Esophagus squamous epithelium (tissue), 5 donors: ENCODE results near the gene TNK1. TPM values are rescaled to one million over a fixed set of nuclear protein-coding genes. Genes with fewer than 3 reads are reported as not detected.

Experiments used
- DNase-seq: peaks from one replicate; lab custom pipeline; 2025; lab: John Stamatoyannopoulos, UW
- H3K27ac ChIP-seq, 4 donors: fragments of 200-600 bp; sonication (generic); one replicate each; pipeline ENCODE4 v1.5.1; 2016 to 2019; ENCODE audit warnings: mild to moderate bottlenecking in 1 of 4
- H3K27me3 ChIP-seq, 4 donors: fragments of 200-600 bp; sonication (generic); 1 replicate in 3 of 4; 2 replicates in 1 of 4; pipeline versions ENCODE4 v1.5.1 to v1.6.0; 2017 to 2021; ENCODE audit warnings: antibody characterized with exemption in 1 of 4
- H3K36me3 ChIP-seq, 3 donors: fragments of 200-600 bp; sonication (generic); one replicate each; pipeline ENCODE4 v1.5.1; 2016 to 2019
- H3K4me1 ChIP-seq, 3 donors: fragments of 200-600 bp; sonication (generic); one replicate each; pipeline ENCODE4 v1.5.1; 2017 to 2019
- H3K4me3 ChIP-seq, 4 donors: fragments of 200-600 bp; sonication (generic); 1 replicate in 3 of 4; 2 replicates in 1 of 4; pipeline ENCODE4 v1.5.1; 2016 to 2019; ENCODE audit warnings: mild to moderate bottlenecking in 2 of 4, moderate library complexity in 1 of 4
- H3K9me3 ChIP-seq, 3 donors: fragments of 200-600 bp; sonication (generic); one replicate each; pipeline ENCODE4 v1.5.1; 2016 to 2019
- POLR2A ChIP-seq, 4 donors: fragments of 450-650 bp; IDR thresholded peaks; one replicate each; pipeline ENCODE4 v1.6.1; 2017; ENCODE audit warnings: antibody characterized with exemption in 4 of 4, mild to moderate bottlenecking in 4 of 4, moderate library complexity in 3 of 4
- WGBS, 2 donors: methylation state at CpG; one replicate each; pipeline ENCODE4 v1.1.5; 2018; 5-methylcytosine and 5-hydroxymethylcytosine counted together
- intact Hi-C: fragments of 100-400 bp; cut with DNase I; formaldehyde crosslinking; loops from one replicate; pipeline ENCODE4 v1.15.0; 2022
- total RNA-seq, 4 donors: library from RNA; depleted of rRNA; stranded (reverse); fragments of >200 nt; gene quantifications; one replicate each; pipeline ENCODE4 v1.1.0, GENCODE V29; 2016
- TF ChIP-seq, protein P1 (sequence below), 6 experiments: fragments of 450-650 bp in 4 of 6; fragments of 200-600 bp in 2 of 6; sonication (generic) in 2 of 6; IDR thresholded peaks; one replicate each; pipeline ENCODE4 v1.5.1; 2016 to 2019; ENCODE audit warnings: antibody characterized with exemption in 6 of 6, mild to moderate bottlenecking in 4 of 6, moderate library complexity in 4 of 6
- donor health status: DM: yes; HTN: yes; CAD: no.

The TNK1 gene
- total RNA-seq, 4 donors from 2014 or later, result 6.2 to 15.2 (median 9.9) TPM

DNA sequence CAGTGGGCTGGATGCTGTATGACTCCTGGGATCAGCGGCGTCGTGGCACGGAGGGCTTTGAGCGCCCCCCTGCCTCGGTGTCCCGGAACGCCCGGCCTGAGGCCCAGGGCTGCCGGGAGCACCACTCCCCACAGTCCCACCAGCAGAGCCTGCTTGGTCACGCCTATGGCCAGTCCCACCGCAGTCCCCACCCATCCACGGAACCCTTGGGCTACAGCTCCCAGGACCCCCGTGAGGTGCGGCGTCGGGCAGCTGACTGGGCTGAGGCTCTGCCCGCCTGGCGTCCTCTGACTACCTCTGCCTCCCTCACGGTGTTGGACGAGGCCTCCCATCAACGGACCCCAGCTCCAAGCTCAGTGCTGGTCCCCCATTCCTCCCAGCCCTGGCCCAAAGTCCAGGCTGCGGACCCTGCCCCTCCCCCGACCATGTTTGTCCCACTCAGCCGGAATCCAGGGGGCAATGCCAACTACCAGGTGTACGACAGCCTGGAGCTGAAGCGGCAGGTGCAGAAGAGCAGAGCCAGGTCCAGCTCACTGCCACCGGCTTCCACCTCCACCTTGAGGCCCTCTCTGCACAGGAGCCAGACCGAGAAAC, 46.1 kb downstream of the TNK1 start:
- no peak overlapping the region for H3K27ac ChIP-seq
- no peaks in the 10 kb centered on the region for H3K9me3 ChIP-seq
- DNase-seq, result no peak
- no peak for TF ChIP-seq POLR2A (IDR thresholded peaks at IDR 0.05)
- TF ChIP-seq, protein P1, sequence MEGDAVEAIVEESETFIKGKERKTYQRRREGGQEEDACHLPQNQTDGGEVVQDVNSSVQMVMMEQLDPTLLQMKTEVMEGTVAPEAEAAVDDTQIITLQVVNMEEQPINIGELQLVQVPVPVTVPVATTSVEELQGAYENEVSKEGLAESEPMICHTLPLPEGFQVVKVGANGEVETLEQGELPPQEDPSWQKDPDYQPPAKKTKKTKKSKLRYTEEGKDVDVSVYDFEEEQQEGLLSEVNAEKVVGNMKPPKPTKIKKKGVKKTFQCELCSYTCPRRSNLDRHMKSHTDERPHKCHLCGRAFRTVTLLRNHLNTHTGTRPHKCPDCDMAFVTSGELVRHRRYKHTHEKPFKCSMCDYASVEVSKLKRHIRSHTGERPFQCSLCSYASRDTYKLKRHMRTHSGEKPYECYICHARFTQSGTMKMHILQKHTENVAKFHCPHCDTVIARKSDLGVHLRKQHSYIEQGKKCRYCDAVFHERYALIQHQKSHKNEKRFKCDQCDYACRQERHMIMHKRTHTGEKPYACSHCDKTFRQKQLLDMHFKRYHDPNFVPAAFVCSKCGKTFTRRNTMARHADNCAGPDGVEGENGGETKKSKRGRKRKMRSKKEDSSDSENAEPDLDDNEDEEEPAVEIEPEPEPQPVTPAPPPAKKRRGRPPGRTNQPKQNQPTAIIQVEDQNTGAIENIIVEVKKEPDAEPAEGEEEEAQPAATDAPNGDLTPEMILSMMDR (IDR thresholded peaks at IDR 0.05), result no peak
- no peaks in the 10 kb centered on the region for H3K36me3 ChIP-seq
- H3K4me1 ChIP-seq, result no peaks in the 10 kb centered on the region
- WGBS, 2 donors, result 73 to 81% methylated on average over 2 to 4 of the region's 29 CpGs
- no peak overlapping the region for H3K4me3 ChIP-seq
- intact Hi-C loops, result no loop called here
- no peaks in the 10 kb centered on the region for H3K27me3 ChIP-seq

DNA sequence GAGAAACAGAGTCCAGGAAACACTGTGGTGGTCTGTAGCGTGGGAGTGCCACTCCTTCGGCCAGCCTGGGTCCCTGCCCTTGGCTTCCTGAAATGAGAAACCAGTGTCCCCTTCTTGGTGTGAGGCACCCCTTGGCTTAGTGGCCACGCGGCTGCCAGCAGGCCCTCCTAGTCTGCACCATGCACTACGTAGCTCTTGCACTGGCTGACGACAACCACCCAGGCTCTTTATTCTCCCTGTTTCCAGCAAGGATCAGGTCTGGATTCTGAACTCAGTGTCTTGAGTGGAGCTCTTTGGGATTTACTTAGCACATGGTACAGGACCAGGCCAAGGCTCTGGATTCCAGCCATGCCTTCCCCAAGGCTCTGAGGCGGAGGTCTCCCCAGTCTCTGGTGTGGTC, 46.7 kb downstream of the TNK1 start:
- Histone ChIP-seq H3K4me3 (no peak overlapping the region), H3K9me3 (no peaks in the 10 kb centered on the region), H3K27ac (no peak overlapping the region), H3K4me1 (no peaks in the 10 kb centered on the region), H3K27me3 (no peaks in the 10 kb centered on the region), H3K36me3 (no peaks in the 10 kb centered on the region)
- TF ChIP-seq POLR2A (IDR thresholded peaks at IDR 0.05), result no peak
- TF ChIP-seq, protein P1 (IDR thresholded peaks at IDR 0.05), result no peak
- WGBS, 2 donors, result 88 to 93% methylated on average over 5 to 7 of the region's 7 CpGs
- no peak for DNase-seq
- intact Hi-C loops, result no loop called here

DNA sequence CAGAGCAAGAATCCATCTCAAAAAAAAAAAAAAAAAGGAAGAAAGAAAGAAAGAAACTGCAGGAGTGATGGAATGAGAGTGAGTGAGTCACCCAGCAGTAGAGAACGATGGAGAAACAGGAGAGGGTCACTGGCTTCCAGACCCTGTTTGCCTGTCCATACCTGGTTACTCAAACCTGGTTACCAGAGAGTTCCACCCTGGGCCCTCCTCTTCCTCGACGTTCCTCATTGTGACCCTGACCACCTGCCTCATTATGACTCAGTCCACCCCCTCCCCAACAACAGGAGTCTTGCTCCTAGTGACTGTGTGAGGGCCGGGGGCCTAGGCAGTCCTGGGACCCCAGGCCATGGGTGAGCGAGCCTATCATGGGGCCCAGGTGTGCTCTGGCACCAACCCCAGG, 47.7 kb downstream of the TNK1 start, which contains the start of gene SPEM3:
TSS of gene SPEM3 (plus strand) at position 301 of the 400 bp plus-strand sequence. CDS start at position 347, 46 bp downstream.
- no peaks in the 10 kb centered on the region for H3K36me3 ChIP-seq
- no peaks in the 10 kb centered on the region for H3K27me3 ChIP-seq
- TF ChIP-seq, protein P1 (IDR thresholded peaks at IDR 0.05), result no peak
- TF ChIP-seq POLR2A (IDR thresholded peaks at IDR 0.05), result no peak
- H3K4me1 ChIP-seq, result no peaks in the 10 kb centered on the region
- H3K4me3 ChIP-seq, result no peak within 1 kb of the TSS
- no peaks in the 10 kb centered on the region for H3K9me3 ChIP-seq
- WGBS, 2 donors, result 58 to 73% methylated on average over 3 to 5 of the region's 5 CpGs
- intact Hi-C loops, result no loop called here
- no peak for DNase-seq
- H3K27ac ChIP-seq, result no peak within 1 kb of the TSS

DNA sequence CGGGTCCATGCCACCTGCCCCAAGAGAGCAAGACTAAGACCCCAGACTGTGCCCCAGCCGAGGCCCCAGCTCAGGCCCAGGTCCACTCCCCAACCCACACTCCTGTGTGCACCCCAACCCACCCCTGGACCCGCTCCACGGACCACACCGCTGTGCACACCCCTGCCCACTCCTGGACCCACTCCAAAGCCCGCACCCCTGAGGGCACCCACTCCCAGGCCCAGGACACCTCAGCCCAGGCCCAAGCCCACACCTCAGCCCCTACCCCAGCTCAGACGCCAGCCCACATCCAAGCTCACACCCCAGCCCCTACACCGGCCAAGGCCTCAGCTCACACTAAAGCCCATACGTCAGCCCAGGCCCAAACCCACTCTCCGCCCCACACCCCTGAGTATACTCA, 48.8 kb downstream of the TNK1 start:
- Histone ChIP-seq H3K27ac (no peak overlapping the region), H3K36me3 (no peaks in the 10 kb centered on the region), H3K4me1 (peaks cover 0 to 3% (median 1%) of the 10 kb centered on the region in 3 donors), H3K27me3 (peaks cover 0 to 5% (median 0%) of the 10 kb centered on the region in 4 donors), H3K4me3 (no peak overlapping the region), H3K9me3 (no peaks in the 10 kb centered on the region)
- DNase-seq, result no peak
- TF ChIP-seq POLR2A (IDR thresholded peaks at IDR 0.05), result no peak
- TF ChIP-seq, protein P1 (IDR thresholded peaks at IDR 0.05), result no peak
- WGBS, 2 donors, result 93 to 98% methylated on average over 7 to 8 of the region's 10 CpGs
- intact Hi-C loops, result no loop called here

- H3K4me3 ChIP-seq, result no peak overlapping the region
- peaks cover 0 to 17% (median 0%) of the 10 kb centered on the region in 4 donors for H3K27me3 ChIP-seq
- no peak overlapping the region for H3K27ac ChIP-seq
- H3K4me1 ChIP-seq, result peaks cover 5 to 16% (median 13%) of the 10 kb centered on the region in 3 donors
- H3K9me3 ChIP-seq, result no peaks in the 10 kb centered on the region
- 64% methylated on average over 1 of the region's 1 CpG; no CpG with 5 or more reads in 1 of the 2 donors for WGBS, 2 donors
- DNase-seq, result no peak
- TF ChIP-seq, protein P1 (IDR thresholded peaks at IDR 0.05), result no peak
- TF ChIP-seq POLR2A (IDR thresholded peaks at IDR 0.05), result no peak
- H3K36me3 ChIP-seq, result no peaks in the 10 kb centered on the region
- intact Hi-C loops, result no loop called here
Measured at GRCh38 chr17:7431231-7431630, 50.3 kb downstream of the TNK1 start.
